Retina (tissue), 1 donor: ENCODE measurements around the gene SIGLEC15.
"Not testable (repeated sequence)": the region's sequence is repeated elsewhere in the genome, so short reads cannot be mapped to it uniquely, and the experiment has no call there.

Experiments used
- DNase-seq: peaks from one replicate; pipeline ENCODE4 v3.0.0-alpha.2; 2016

SIGLEC15 gene

GRCh38 chr18:45821026-45821425, 4.4 kb upstream of the SIGLEC15 start:
- DNase-seq, result no peak

DNA sequence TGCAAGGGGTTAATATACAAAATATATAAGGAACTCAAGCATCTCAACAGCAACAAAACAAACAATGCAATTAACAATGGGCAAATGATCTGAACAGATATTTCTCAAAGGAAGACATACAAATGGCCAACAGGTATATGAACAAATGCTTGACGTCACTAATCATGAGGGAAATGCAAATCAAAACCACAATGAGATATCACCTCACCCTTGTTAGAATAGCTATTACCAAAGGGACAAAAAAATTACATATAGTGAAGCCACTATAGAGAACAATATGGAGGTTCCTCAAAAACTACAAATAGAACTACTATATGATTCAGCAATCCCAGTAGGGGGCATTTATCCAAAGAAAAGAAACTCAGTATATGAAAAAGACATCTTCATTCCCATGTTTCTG, 3.8 kb upstream of the SIGLEC15 start:
- no peak for DNase-seq

GRCh38 chr18:45826084-45826483, 609 bp downstream of the SIGLEC15 start:
- no peak for DNase-seq

GRCh38 chr18:45826716-45827115, 1.2 kb downstream of the SIGLEC15 start:
- not testable (repeated sequence) for DNase-seq

- DNase-seq, result no peak
Measured at GRCh38 chr18:45828917-45829811, 3.7 kb downstream of the SIGLEC15 start.

GRCh38 chr18:45829855-45830254, 4.4 kb downstream of the SIGLEC15 start:
- no peak for DNase-seq

- no peak for DNase-seq
Measured at GRCh38 chr18:45830917-45831316, 5.4 kb downstream of the SIGLEC15 start.

- no peak for DNase-seq
Measured at GRCh38 chr18:45833846-45834245, 8.4 kb downstream of the SIGLEC15 start.

DNA sequence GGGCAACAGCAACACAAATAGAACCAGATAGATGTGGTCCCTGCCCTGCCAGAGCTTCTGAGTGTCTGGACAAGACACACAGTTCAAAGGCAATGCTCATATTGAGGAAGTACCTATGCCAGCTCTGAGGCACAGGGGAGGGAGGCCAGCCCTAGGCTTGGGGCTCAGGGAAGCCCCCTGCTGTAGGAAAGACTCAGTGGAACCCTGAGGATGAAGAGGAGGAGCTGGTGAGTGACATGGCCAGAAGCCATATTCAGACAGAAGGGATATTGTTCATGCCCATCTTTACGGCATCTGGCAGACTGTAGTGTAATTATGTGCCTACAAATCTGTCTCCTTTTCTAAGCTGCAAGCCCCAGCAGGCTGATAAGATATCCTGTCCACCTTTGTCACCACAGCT, 8.8 kb downstream of the SIGLEC15 start:
- no peak for DNase-seq

- DNase-seq, result no peak
Measured at GRCh38 chr18:45835057-45835636, 9.7 kb downstream of the SIGLEC15 start.

- no peak for DNase-seq
Measured at GRCh38 chr18:45836242-45837205, 11.0 kb downstream of the SIGLEC15 start.

DNA sequence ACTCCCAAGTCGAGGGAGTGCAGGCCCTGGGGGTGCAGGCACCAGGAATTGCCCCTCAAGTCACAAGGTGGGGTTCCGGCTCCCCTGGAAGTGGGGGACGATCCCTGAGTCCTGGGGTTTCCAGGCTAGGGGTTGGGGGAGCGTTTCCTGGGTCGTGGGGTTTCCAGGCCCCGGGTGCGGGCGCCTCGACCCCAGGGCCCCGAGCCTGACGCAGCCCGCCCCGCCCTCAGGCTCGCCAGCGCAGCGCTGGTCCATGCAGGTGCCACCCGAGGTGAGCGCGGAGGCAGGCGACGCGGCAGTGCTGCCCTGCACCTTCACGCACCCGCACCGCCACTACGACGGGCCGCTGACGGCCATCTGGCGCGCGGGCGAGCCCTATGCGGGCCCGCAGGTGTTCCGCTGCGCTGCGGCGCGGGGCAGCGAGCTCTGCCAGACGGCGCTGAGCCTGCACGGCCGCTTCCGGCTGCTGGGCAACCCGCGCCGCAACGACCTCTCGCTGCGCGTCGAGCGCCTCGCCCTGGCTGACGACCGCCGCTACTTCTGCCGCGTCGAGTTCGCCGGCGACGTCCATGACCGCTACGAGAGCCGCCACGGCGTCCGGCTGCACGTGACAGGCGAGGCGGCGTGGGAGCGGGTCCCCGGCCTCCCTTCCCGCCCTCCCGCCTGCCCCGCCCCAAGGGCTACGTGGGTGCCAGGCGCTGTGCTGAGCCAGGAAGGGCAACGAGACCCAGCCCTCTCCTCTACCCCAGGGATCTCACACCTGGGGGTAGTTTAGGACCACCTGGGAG, 12.0 kb downstream of the SIGLEC15 start:
- DNase-seq, result peak; percentile 70

- DNase-seq, result peak; percentile 68
Measured at GRCh38 chr18:45838302-45839070, 13.0 kb downstream of the SIGLEC15 start.

DNA sequence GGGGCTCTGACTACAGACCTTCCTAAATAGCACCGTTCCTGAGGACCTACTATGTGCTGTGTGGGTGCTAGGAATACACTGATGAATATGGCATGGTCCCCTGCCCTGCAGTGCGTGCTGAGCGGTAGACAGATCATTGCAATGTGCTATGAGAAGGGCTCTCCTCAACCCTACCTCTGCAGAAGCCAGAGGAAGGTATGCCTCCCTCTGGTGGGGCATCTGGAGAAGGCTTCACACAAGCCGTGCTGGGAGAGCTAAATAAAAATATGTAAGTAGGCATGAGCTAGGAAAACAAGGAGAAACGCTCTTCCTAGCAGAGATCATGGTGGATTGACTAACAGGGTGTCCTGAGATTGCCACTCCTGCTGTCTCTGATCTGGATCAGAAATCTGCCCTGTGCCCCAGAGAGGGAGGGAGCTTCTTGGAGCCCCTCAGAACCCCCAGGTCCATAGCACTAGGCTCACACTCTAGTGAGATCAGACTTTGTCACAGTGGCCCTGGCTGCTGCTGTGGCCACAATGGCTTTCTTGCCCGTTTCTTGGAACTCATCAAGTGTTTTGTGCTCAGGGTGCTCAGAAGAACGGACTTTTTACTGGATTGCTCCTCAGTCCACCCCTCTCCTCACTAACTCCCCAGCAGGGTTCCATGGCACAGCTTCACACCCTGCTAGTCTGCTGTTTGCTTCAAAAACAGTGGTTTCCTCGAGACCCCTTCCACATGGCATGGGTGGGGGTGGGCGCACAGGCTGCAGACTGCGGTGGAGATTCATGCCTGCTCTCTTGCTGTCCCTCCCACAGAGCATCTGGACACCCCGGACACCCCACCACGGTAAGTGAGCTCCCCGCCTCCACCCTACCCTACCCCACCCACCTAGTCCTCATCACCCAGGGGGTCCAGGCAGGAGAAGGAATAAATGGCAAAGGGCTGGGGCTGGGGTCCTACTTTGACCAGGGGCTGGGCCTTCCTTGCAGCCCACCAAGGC, 14.2 kb downstream of the SIGLEC15 start:
- DNase-seq, result no peak

DNA sequence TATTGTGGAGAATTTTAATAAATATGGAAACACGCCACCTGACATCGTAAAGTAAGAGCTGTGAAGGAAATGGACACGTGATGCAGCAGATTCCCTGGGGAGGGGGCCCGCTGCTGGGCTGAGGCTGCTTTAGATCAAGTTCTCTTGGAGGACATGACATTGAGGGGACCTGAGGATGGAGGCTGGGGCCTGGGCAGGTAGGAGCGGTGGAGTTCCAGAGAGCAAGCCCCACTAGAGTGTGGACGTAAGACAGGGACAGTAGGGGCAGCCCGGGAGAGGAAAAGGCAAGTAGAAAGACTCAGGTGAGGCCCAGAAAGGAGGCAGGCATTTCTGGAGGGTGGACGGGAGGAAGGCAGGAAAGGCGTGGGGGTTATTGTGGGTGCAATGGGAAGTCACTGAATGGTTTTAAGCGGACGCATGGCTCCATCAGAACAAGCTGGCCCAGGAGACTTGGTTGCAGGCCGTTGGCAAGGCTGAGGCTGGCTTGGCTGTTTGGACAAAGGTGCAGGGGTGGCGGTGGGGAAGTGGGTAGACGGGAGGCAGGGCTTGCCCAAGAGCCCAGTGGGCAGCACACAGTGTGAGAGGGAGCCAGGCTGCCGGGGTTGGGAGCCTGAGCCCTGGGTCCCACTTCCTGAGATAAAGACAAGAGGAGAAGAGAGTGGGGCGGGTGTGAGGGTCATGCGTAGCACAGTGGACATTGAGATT, 15.7 kb downstream of the SIGLEC15 start:
- DNase-seq, result no peak

DNA sequence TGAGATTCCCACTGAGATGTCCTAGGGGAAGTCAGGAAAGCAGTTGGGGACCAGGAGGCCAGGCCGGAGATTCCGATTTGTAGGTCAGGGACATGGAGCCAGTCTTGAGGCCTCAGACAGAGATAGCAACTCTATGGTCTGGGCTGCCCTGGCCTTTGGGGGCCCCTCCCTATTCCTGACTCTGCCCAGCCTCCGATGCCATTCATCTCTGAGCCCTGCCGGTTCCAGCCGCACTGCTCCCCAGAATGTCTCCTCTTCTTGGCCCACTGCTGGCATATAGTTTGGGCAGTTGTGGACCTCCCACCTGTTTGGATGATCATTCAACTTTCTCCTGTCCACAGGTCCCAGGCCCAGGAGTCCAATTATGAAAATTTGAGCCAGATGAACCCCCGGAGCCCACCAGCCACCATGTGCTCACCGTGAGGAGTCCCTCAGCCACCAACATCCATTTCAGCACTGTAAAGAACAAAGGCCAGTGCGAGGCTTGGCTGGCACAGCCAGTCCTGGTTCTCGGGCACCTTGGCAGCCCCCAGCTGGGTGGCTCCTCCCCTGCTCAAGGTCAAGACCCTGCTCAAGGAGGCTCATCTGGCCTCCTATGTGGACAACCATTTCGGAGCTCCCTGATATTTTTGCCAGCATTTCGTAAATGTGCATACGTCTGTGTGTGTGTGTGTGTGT, 16.4 kb downstream of the SIGLEC15 start:
- no peak for DNase-seq

DNA sequence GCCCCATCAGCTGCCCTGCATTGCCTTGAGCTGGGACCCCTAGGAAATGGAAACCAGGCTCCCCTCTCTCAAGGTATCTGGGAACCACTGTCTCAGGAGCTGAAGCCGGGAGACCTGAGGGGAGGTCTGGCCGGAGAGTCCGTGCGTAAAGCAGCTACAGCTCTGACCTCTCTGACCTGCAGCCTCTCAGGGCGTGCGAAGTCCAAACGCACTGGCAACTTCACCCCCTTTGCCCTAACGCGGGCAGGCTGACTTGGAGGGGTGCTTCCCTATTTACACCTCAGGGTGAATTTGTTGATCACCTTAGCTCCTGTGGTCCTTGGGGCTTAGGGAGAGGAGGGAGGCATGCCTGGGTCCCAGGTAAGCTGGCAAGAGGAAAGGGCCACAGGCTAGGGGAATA, 17.5 kb downstream of the SIGLEC15 start:
- DNase-seq, result no peak

DNA sequence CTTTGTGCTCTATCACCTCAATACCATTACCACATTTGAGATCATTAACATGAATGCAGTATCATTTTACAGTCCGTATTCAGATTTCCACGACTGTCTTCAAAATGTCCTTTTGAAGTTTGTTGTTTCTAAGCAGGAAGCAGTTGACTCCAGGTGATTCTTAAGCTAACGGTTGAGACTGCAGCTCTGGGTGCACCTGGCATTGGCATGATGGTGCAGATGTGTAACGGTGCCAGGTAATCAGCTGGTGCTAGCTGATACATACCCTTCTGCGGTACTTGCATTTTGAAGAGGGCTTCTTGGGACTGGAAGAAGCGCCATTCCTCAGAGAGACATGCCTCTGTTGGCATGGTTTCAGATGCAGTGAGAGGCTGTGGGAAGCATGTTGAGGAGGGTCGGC, 19.5 kb downstream of the SIGLEC15 start:
- DNase-seq, result no peak

DNA sequence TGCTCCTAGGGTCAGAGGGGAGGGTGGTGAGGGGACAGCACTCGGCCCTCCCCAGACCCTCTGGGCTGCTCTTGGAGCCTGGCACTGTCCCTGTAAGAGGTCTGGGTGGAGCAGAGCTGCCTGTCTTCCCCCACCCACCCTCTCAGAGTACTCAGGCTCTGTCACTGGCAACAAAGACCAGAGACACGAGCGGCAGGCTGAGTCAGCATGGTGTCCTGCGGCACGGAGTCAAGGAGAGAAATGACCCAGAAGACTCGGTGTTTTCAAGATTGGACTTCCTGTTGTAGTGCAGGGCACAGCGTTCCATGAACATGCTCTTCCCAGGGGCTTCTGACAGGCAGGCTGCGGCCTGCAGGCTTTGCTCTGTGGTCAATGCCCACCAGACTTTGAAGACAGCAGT, 19.9 kb downstream of the SIGLEC15 start:
- no peak for DNase-seq
